Measurements from ENCODE around the gene NADSYN1. TPM values are rescaled to one million over a fixed set of nuclear protein-coding genes. Genes with fewer than 3 reads are reported as not detected.

NADSYN1 gene
- total RNA-seq, 1 experiment from 2014 or later, result 45.1 TPM

GRCh38 chr11:71408826-71409225 is 44.2 kb upstream of the NADSYN1 start:
- POLR2A ChIA-PET, result no interaction called here
- Mint-ChIP-seq H3K4me1 (no peaks in the 10 kb centered on the region), H3K27ac (no peak overlapping the region), H3K9me3 (peaks cover 22% of the 10 kb centered on the region), H3K4me3 (no peak overlapping the region), H3K27me3 (ENCODE audit: low read depth) (peaks cover 15% of the 10 kb centered on the region), H3K36me3 (peaks cover 4% of the 10 kb centered on the region)
- CTCF ChIA-PET, result no interaction called here
- no peak for DNase-seq (ENCODE audit: low spot score)
- no peak for ATAC-seq
- TF ChIP-seq TEAD4 (CRISPR knock-in tag; IDR thresholded peaks at IDR 0.05) (no peak), SMAD4 (CRISPR knock-in tag; IDR thresholded peaks at IDR 0.05) (no peak), ATF2 (CRISPR knock-in tag; IDR thresholded peaks at IDR 0.05; ENCODE audit: borderline replicate concordance, low read depth) (no peak), FOXK1 (CRISPR knock-in tag; IDR thresholded peaks at IDR 0.05) (no peak), ATF1 (CRISPR knock-in tag; IDR thresholded peaks at IDR 0.05) (no peak), E2F5 (CRISPR knock-in tag; IDR thresholded peaks at IDR 0.05) (no peak), HMGA2 (CRISPR knock-in tag; IDR thresholded peaks at IDR 0.05) (no peak), ZNF232 (CRISPR knock-in tag; IDR thresholded peaks at IDR 0.05) (no peak), E2F4 (CRISPR knock-in tag; IDR thresholded peaks at IDR 0.05; ENCODE audit: borderline replicate concordance, low read depth) (no peak), ZBTB21 (CRISPR knock-in tag; IDR thresholded peaks at IDR 0.05; ENCODE audit: borderline replicate concordance) (no peak), ATF3 (CRISPR knock-in tag; conservative IDR thresholded peaks at IDR 0.05) (no peak)

GRCh38 chr11:71410363-71410966 is 42.5 kb upstream of the NADSYN1 start:
- no peaks in the 10 kb centered on the region for H3K36me3 Mint-ChIP-seq
- no peak overlapping the region for H3K27ac Mint-ChIP-seq
- ChIA-PET CTCF (no interaction called here), POLR2A (no interaction called here)
- H3K9me3 Mint-ChIP-seq, result peaks cover 21% of the 10 kb centered on the region
- no peak for DNase-seq (ENCODE audit: low spot score)
- peaks cover 7% of the 10 kb centered on the region; the same call in 1 of the 2 replicates for H3K27me3 Mint-ChIP-seq (ENCODE audit: low read depth)
- no peak overlapping the region for H3K4me3 Mint-ChIP-seq
- no peak for ATAC-seq
- no peaks in the 10 kb centered on the region for H3K4me1 Mint-ChIP-seq
- TF ChIP-seq GABPB1 (CRISPR knock-in tag; IDR thresholded peaks at IDR 0.05) (no peak), ZMAT4 (CRISPR knock-in tag; IDR thresholded peaks at IDR 0.05) (no peak), IRF2 (CRISPR knock-in tag; IDR thresholded peaks at IDR 0.05; ENCODE audit: borderline replicate concordance, low read depth) (no peak), SMAD4 (CRISPR knock-in tag; IDR thresholded peaks at IDR 0.05) (no peak), ZNF532 (CRISPR knock-in tag; IDR thresholded peaks at IDR 0.05; ENCODE audit: borderline replicate concordance) (no peak), ATF2 (CRISPR knock-in tag; IDR thresholded peaks at IDR 0.05; ENCODE audit: borderline replicate concordance, low read depth) (no peak), FOXK1 (CRISPR knock-in tag; IDR thresholded peaks at IDR 0.05) (no peak), PRDM15 (CRISPR knock-in tag; IDR thresholded peaks at IDR 0.05) (no peak), RORB (CRISPR knock-in tag; IDR thresholded peaks at IDR 0.05) (no peak), ATF3 (CRISPR knock-in tag; conservative IDR thresholded peaks at IDR 0.05) (no peak)

Data from WTC11 (cell line).